GM23248 (cell line): ENCODE data around the gene DMBX1. TPM values are rescaled to one million over a fixed set of nuclear protein-coding genes. Genes with fewer than 3 reads are reported as not detected.

Source experiments
- DNase-seq: peaks from one replicate; pipeline ENCODE4 v3.0.0-alpha.2; 2015
- H2AFZ ChIP-seq: fragments of 200-600 bp; sonication (generic); 2 replicates; pipeline ENCODE4 v1.6.1; 2016; ENCODE audit warnings: antibody characterized with exemption
- H3F3A ChIP-seq: fragments of 200-600 bp; sonication (generic); 2 replicates; pipeline ENCODE4 v1.6.1; 2016; ENCODE audit warnings: mild to moderate bottlenecking, antibody characterized with exemption, mixed run types; ENCODE audit not compliant: insufficient read depth
- H3K27ac ChIP-seq: fragments of 200-600 bp; sonication (generic); 2 replicates; pipeline ENCODE4 v1.5.1; 2016; ENCODE audit warnings: mild to moderate bottlenecking
- H3K27me3 ChIP-seq: fragments of 200-600 bp; sonication (generic); replicated peaks from 2 replicates; pipeline ENCODE4 v1.6.1; 2016; ENCODE audit warnings: mild to moderate bottlenecking; ENCODE audit not compliant: insufficient read depth
- H3K36me3 ChIP-seq: fragments of 200-600 bp; sonication (generic); 2 replicates; pipeline ENCODE4 v1.6.1; 2016; ENCODE audit warnings: low read depth, mild to moderate bottlenecking
- H3K4me1 ChIP-seq: fragments of 200-600 bp; sonication (generic); 2 replicates; pipeline ENCODE4 v1.6.1; 2016; ENCODE audit warnings: mild to moderate bottlenecking; ENCODE audit not compliant: insufficient read depth
- H3K4me2 ChIP-seq: fragments of 200-600 bp; sonication (generic); one replicate; pipeline ENCODE4 v1.6.1; 2016; ENCODE audit warnings: mild to moderate bottlenecking; ENCODE audit not compliant: unreplicated experiment
- H3K4me3 ChIP-seq: fragments of 200-600 bp; sonication (generic); 2 replicates; pipeline ENCODE4 v1.5.1; 2016; ENCODE audit warnings: mild to moderate bottlenecking
- H3K79me2 ChIP-seq: fragments of 200-600 bp; sonication (generic); 2 replicates; pipeline ENCODE4 v1.6.1; 2016; ENCODE audit warnings: mild to moderate bottlenecking; ENCODE audit not compliant: insufficient read depth
- H3K9ac ChIP-seq: fragments of 200-600 bp; sonication (generic); 2 replicates; pipeline ENCODE4 v1.6.1; 2016; ENCODE audit warnings: mild to moderate bottlenecking
- H3K9me2 ChIP-seq: fragments of 200-600 bp; sonication (generic); 2 replicates; pipeline ENCODE4 v1.6.1; 2016; ENCODE audit warnings: mixed run types, mild to moderate bottlenecking, moderate library complexity; ENCODE audit not compliant: insufficient read depth
- H3K9me3 ChIP-seq: fragments of 200-600 bp; sonication (generic); one replicate; pipeline ENCODE4 v1.6.1; 2017; ENCODE audit warnings: low read depth
- H4K20me1 ChIP-seq: fragments of 200-600 bp; sonication (generic); 2 replicates; pipeline ENCODE4 v1.6.0; 2016; ENCODE audit not compliant: insufficient read depth
- EZH2 ChIP-seq: fragments of 200-600 bp; sonication (generic); IDR thresholded peaks from 2 replicates; pipeline ENCODE4 v1.6.1; 2018; ENCODE audit warnings: antibody characterized with exemption, mild to moderate bottlenecking; ENCODE audit not compliant: insufficient read depth, poor library complexity, severe bottlenecking
- EZH2phosphoT487 ChIP-seq: fragments of 200-600 bp; sonication (generic); IDR thresholded peaks from 2 replicates; pipeline ENCODE4 v1.6.1; 2018; ENCODE audit warnings: antibody characterized with exemption, moderate library complexity, mild to moderate bottlenecking, low read depth; ENCODE audit not compliant: insufficient read depth
- WGBS, 2 experiments: methylation state at CpG; one replicate each; pipeline ENCODE4 v1.1.6; 2015 to 2017; ENCODE audit warnings: low lambda C conversion rate in 2 of 2, low coverage in 1 of 2; ENCODE audit errors: missing lambda C conversion rate in 2 of 2; 5-methylcytosine and 5-hydroxymethylcytosine counted together
- in situ Hi-C: fragments of 300-500 bp; cut with MboI; formaldehyde crosslinking; loops from 2 replicates; pipeline ENCODE4 v1.15.0; 2020
- polyA plus RNA-seq: library from polyadenylated mRNA; unstranded; fragments of >200 nt; fragmentation: Nextera tagmentation; extraction: Ambion mirVana; gene quantifications from 2 replicates; pipeline ENCODE4 v1.2.1, GENCODE V29; 2016
- total RNA-seq: library from RNA; depleted of rRNA; stranded (reverse); fragments of >200 nt; shearing (Covaris generic); gene quantifications from 2 replicates; pipeline ENCODE4 v1.2.3, GENCODE V29; 2014

Gene DMBX1
- total and polyA plus RNA-seq, 2 experiments from 2014 or later = not detected

GRCh38 chr1:46464013-46464548, 25.6 kb upstream of the DMBX1 start:
- Histone ChIP-seq H3K9ac (no peak overlapping the region), H3F3A (peaks cover 4% of the 10 kb centered on the region; the same call in 1 of the 2 replicates), H3K27ac (no peak overlapping the region), H3K4me3 (no peak overlapping the region), H4K20me1 (no peaks in the 10 kb centered on the region), H3K4me1 (peaks cover 7% of the 10 kb centered on the region), H3K9me2 (no peaks in the 10 kb centered on the region), H3K4me2 (no peak overlapping the region), H3K36me3 (no peaks in the 10 kb centered on the region), H3K27me3 (peaks cover 21% of the 10 kb centered on the region), H3K79me2 (no peaks in the 10 kb centered on the region), H3K9me3 (no peaks in the 10 kb centered on the region), H2AFZ (no peak overlapping the region)
- DNase-seq = no peak
- TF ChIP-seq EZH2 (no peak), EZH2phosphoT487 (no peak)
- in situ Hi-C loops = no loop called here
- WGBS, 2 experiments = 88 to 89% methylated on average over 4 of the region's 4 CpGs

- Histone ChIP-seq H3F3A (peaks cover 4% of the 10 kb centered on the region; the same call in 1 of the 2 replicates), H2AFZ (no peak overlapping the region), H3K4me3 (no peak overlapping the region), H3K4me2 (no peak overlapping the region), H3K4me1 (peaks cover 7% of the 10 kb centered on the region), H3K9ac (no peak overlapping the region), H3K27me3 (peaks cover 21% of the 10 kb centered on the region), H3K36me3 (no peaks in the 10 kb centered on the region), H3K79me2 (no peaks in the 10 kb centered on the region), H3K9me2 (no peaks in the 10 kb centered on the region), H4K20me1 (no peaks in the 10 kb centered on the region), H3K9me3 (no peaks in the 10 kb centered on the region), H3K27ac (no peak overlapping the region)
- DNase-seq = no peak
- TF ChIP-seq EZH2 = no peak
- no peak for TF ChIP-seq EZH2phosphoT487
- in situ Hi-C loops = no loop called here
- WGBS, 2 experiments = 84 to 86% methylated on average over 3 of the region's 3 CpGs
Observed at GRCh38 chr1:46464915-46465314, 24.7 kb upstream of the DMBX1 start.

- Histone ChIP-seq H3K4me2 (peak overlapping the region; percentile 86), H3K27ac (no peak overlapping the region), H3K4me1 (peaks cover 7% of the 10 kb centered on the region), H3K79me2 (no peaks in the 10 kb centered on the region), H2AFZ (peak overlapping the region; percentile 91; the same call in 1 of the 2 replicates), H3K36me3 (no peaks in the 10 kb centered on the region), H4K20me1 (no peaks in the 10 kb centered on the region), H3F3A (peaks cover 4% of the 10 kb centered on the region; the same call in 1 of the 2 replicates), H3K27me3 (peaks cover 25% of the 10 kb centered on the region), H3K4me3 (peak overlapping the region; percentile 80), H3K9me3 (no peaks in the 10 kb centered on the region), H3K9ac (peak overlapping the region; percentile 70), H3K9me2 (no peaks in the 10 kb centered on the region)
- in situ Hi-C loops = no loop called here
- TF ChIP-seq EZH2phosphoT487 (no peak), EZH2 (no peak)
- no peak for DNase-seq
- WGBS, 2 experiments = 44 to 50% methylated on average over 20 of the region's 20 CpGs
Observed at GRCh38 chr1:46465981-46466476, 23.6 kb upstream of the DMBX1 start.

GRCh38 chr1:46466477-46467182, 23.0 kb upstream of the DMBX1 start:
- peak; percentile 58 for DNase-seq
- Histone ChIP-seq H3K27ac (no peak overlapping the region), H3K9me2 (no peaks in the 10 kb centered on the region), H3K36me3 (no peaks in the 10 kb centered on the region), H4K20me1 (no peaks in the 10 kb centered on the region), H3F3A (peaks cover 4% of the 10 kb centered on the region; the same call in 1 of the 2 replicates), H3K4me2 (peak overlapping the region; percentile 86), H3K27me3 (peaks cover 23% of the 10 kb centered on the region), H3K9ac (peak overlapping the region; percentile 70), H2AFZ (peak overlapping the region; percentile 91), H3K79me2 (no peaks in the 10 kb centered on the region), H3K4me1 (peaks cover 7% of the 10 kb centered on the region), H3K9me3 (no peaks in the 10 kb centered on the region), H3K4me3 (peak overlapping the region; percentile 80)
- in situ Hi-C loops = no loop called here
- WGBS, 2 experiments = 2 to 3% methylated on average over 62 to 78 of the region's 84 CpGs
- no peak for TF ChIP-seq EZH2phosphoT487
- TF ChIP-seq EZH2 = no peak
